RPMI8226 (cell line): ENCODE data around the gene LIF.
"Not testable (repeated sequence)": the region's sequence is repeated elsewhere in the genome, so short reads cannot be mapped to it uniquely, and the experiment has no call there.

Experiments
- DNase-seq: peaks from one replicate; pipeline ENCODE4 v3.0.0-alpha.2; 2015

LIF gene

DNA sequence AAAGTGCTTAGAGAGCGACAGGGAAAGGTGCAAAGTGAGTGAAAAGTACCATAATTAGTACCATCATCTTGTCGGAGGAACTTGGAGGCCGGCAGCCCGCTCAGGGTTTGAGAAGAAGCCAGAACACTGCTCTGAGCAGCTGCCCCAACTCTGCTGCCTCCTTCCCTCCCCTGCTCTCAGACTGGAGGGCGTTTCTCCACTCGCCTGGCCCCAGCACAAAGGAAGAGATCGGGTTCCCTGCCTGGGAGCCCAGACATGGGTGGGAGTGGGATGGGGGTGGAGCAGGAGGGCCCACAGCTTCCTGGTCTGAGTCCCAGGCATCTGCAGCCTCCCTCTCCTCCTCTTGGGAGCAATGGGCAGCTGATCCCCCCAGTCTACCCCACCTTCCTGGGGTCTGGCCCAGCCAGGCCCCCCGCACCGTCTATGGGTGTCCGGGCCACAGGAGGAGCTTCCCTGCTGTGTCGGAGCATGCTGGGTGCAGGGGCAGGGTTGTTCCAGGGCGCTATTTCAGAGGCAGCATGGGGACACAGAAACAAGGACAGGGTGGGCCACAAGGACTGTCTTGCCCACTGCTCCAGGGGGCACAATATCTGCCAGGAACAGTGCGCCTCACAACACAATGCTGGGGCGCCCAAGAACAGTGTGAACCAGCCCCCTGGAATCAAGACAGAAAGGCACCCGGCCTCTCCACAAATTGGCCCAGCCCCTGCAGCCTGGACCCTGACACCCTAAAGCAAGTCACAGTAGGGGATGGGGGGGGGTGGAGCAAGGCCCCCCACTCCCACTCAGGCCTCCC, 4.8 kb downstream of the LIF start:
- DNase-seq, result no peak

DNA sequence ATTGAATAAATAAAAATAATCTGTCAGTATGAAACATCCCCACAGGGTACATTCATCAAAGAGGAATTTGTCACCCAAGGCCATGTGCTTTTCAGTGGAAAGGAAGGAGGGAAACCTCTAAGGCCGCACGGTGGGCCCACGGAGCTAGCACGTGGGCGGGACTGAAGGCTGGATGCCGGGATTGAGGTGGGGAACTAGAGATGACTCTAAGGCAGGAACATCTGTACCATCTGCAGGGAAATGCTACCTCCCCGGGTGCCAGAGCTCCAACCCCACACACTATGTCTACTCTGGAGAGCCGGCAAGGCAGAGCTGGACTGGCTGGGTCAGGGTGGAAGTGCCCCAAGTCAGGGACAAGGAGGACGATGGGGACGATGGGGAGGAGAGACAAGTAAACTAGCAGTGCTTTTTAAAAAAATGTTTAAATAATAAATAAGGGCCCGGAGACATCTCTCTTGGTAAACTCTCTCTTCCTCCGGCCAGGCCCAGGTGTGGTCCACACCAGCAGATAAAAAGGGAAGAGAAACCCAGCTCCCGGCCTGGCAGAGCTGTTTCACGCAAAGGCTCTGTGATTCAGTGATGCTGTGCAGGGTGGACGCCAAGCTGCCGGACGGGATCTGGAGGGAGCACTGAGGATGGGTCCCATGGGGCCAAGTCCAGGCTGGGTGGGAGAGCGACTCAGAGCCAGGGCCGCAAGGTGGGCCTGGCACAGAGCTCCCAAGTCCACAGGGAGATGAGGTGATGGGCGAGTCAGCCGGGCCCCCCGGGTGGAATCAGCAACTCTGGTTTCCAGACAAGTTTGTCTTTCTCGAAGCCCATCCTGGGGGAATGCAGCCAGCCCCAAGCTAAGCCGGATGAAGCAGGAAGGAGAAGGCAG, 5.8 kb downstream of the LIF start:
- DNase-seq, result peak; percentile 82

DNA sequence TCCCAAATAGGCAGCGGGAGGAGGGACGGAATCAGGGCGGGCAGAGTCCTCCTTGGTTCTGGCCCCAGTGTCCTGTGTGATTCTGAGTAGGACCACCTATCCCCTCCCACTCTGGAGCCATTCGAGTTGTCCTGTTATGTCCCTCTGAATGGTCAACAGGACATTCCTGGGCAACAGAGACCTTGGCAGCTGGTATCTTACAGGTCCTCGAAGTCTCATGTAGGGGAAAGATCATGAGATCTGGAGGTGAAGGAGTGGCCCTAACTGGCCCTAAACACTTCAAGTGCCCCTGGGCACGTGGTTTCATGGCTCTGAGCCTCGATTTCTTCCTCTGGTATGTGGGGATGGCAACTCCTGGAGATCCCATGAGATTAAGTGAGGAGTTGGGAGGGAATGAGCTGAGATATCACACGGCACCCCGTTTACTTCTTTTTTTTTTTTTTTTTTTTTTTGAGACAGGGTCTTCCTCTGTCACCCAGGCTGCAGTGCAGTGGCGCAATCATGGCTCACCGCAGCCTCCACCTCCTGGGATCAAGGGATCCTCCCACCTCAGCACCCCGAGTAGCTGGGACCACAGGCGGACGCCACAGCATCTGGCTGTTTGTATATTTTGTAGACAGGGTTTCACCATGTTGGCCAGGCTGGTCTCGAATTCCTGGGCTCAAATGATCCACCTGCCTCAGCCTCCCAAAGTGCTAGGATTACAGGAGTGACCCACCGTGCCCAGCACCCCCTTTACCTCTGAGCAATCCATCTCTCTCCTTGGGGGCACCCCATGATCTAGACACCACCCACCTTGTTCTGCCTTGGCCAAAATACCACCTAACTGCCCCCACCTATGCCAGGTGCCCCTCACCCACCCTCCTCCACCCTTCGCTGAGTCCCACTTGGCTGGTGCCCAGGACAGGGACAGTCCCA, 6.8 kb downstream of the LIF start:
- DNase-seq, result no peak

DNA sequence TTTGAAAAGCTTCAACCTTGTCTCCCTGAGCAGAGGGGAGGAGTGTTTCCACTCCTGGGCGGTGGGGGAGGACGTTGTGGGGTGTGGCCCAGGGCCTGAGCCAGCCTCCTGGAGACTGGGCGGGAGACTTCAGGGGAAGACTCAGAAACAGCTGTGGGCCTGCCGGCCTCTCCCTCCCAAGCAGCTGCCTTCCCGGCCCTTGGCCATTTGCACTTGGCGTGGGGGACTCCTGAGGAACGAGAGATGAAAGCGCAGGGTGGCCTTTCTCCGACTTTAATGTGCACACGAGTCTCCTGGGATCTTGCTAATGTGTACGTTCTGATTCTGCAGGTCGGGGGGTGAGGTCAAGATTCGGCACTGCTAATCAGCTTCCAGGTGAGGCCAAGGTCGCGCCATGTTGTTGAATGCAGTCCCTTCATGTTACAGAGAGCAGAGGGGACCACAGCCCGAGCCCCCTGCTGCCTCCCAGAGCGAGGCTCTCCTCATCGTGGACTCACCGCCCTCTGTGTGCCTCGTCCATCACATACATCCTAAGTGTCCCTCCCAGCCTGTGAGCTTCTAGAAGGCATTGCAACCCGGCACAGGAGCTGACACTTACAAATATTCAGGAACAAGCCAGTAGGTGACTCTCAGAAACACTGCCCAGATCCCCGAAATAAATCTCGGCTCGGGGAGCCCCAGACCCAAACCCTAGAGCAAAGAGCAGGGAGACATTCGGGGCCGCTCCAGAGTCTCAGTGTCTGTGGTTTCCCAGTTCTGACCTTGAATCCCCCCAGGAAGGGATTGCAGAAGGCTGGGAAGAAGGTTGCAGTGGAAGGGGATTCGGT, 7.7 kb downstream of the LIF start:
- no peak for DNase-seq

DNA sequence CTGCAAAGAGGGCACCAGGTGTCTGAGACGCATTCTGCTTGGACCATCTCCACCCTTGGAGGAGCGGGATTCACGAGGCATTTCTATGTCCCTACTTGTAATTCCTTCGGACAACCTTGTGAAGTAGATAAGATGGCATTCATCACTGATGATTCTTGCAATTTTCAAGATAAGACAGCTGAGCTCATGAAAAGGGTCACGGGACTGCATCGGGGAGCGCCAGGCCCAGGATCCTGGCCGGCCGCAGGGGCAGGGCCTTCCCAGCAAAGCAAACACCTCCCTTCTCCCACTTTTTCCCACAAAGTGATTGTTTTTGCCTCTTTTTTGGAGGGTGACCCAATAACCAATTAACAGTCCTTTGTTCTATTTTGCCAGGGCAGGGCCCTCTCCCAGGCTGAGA, 8.4 kb downstream of the LIF start:
- DNase-seq, result no peak

DNA sequence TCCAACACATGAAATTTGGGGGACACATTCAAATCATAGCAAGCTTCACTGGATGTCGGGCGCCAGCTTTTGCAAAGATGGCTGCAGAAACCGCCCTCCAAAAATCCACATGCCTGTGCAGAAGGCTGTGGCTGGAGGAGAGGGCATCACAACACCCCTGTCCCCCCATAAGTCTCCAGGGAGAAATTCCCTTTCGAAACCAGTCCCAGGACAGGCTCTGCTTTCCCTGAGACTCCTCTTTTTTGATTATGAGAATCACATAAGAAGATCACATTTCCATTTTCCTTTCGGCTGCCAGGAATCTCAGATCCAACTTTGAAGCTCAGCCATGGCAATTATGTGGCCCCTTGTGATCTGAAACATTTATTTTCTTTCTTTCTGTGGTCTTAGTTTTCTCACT, 9.7 kb downstream of the LIF start:
- no peak for DNase-seq

DNA sequence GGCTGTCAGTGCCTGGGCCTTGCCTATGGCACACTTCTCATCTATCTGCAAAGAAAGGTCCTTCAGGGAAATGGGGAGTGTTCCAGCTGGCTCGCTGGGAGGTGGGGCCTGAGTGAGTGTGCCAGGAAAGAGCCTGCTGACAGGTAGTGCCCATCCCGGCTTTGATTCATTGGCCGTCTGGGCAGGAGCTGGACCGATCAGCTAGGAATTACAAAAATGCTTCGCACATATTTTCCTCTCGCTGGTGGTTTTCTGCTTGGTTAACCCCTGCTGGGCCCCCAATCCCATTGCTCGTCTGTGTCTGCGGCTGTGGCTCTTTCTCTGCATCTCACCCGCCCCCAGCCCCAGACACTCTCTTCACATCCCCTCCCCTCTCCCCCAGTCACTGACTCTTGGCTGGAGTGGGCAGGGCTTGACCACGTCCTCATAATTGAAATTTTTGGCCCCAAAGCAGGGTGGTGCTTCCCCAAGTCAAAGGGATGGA, 10.8 kb downstream of the LIF start:
- no peak for DNase-seq

DNA sequence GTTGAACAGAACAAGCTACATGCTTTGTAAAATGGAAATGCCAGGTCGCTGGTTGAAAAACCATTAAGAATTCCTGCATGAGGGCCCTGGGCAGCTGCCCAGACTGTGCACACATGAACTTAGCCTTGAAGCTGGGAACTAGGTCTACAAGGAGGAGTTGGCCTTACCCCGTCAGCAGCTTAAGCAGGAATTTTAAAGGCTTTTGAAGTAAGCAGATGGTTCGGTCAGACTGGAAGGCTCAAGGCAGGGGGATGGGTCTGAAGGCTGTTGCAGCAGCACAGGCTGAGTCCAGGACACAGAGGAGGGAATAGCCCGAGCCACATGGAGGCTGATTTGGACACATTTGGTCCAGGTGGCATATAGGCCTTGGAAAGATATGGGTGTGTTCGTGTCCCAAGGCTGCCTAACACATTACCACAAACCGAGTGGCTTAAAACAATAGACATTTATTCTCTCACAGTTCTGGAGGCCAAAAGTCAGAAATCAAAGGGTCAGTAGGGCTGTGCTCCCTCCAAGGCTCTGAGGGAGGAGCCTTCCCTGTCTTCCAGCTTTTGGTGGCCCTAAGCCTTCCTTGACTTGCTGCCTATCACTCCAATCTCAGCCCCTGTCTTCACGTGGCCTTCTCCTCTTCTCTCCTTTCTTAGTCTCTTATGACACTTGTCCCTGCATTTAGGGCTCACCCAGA, 11.6 kb downstream of the LIF start:
- no peak for DNase-seq

DNA sequence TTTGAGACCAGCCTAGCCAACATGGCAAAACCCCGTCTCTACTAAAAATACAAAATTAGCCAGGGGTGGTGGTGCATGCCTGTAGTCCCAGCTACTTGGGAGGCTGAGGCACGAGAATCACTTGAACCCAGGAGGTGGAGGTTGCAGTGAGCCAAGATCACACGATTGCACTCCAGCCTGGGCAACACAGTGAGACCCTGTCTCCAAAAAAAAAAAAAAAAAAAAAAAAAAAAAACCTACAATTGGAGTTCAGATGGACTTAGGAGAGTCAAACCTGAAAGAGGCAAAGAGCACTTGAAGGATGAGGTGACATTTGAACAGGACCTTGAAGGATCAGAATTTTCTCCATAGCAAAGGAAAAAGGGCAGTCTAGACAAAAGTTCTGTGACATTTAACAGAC, 12.2 kb downstream of the LIF start:
- not testable (repeated sequence) for DNase-seq

DNA sequence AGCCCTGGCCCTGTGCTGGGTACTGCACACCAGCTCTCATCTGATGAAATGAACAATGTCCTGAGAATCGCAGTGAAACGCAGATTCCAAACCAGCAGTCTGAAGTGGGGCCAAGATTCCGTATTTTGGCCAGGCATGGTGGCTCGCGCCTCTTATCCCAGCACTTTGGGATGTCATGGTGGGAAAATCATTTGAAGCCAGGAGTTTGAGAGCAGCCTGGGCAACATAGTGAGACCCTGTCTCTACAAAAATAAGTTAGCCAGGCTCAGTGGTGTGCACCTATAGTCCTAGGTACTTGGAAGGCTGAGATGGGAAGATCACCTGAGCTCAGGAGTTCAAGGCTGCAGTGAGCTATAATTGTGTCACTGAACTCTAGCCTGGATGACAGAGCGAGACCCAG, 13.0 kb downstream of the LIF start:
- no peak for DNase-seq

DNA sequence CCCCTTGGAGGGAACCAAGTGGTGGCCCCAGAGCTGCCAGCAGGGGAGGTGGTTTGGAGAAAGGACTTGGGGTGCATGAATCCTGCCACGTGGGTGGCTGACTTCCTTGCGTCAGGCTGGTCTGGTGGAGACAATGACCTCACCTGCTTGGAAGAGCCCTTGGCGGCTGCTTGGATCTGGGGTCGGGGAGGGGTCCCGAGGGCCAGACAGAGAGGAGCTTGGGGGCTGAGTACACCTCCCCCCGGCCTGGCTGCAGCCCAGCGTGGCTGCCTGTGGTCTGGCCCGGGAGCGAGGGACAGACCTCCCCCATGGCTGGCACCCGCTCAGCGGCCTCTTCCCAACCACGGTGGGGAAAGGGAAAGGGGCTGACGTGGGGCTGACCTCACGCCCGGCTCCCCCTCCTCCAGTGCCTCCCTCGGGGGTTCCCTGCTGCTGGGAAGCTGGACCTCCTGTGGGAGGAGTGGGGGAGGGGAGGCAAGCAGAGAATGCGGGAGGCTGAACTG, 13.8 kb downstream of the LIF start:
- DNase-seq, result no peak

DNA sequence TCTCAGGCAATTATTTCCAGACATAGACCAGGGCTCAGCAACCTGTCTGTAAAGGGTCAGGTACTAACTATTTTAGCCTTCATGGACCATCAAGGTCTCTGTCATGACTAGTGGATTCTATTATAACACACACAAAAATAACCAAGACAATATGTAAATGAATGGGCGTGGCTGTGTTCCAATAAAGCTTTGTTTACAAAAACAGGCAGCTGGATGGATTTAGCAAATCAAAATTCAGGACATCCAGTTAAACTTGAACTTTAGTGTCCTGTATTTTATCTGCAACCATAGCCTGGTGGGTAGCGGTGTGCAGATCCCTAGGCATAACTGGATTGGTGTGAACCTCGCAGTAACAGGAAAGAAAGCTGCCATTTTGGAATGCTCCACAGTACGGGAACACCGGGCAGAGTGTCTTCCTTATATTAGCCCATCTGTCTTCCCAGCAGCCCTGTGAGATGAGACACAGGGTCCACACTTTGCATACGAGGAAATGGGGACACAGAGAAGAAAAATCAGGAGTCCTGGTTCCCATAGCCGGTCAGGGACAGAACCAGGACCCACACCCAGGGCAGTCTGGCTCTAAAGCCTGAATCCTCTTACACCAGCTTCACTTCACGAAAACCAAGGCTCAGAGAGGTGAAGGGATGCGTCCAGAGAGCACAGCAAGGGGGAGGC, 15.6 kb downstream of the LIF start:
- DNase-seq, result no peak

DNA sequence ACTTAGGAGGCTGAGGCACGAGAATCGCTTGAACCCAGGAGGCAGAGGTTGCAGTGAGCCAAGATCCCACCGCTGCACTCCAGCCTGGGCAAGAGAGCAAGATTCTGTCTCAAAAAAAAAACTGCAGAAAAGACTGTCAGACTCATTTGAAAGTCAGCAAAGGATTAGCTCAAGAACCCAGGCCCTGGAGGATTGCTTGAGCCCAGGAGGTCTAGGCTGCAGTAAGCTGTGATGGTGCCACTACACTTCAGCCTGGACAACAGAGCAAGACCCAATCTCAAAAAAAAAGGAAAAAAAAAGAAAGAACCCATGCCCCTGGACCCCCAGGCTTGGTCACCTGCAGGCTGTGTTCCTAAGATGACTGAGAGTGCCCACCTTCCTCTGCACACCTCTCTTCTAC, 16.2 kb downstream of the LIF start:
- no peak for DNase-seq

DNA sequence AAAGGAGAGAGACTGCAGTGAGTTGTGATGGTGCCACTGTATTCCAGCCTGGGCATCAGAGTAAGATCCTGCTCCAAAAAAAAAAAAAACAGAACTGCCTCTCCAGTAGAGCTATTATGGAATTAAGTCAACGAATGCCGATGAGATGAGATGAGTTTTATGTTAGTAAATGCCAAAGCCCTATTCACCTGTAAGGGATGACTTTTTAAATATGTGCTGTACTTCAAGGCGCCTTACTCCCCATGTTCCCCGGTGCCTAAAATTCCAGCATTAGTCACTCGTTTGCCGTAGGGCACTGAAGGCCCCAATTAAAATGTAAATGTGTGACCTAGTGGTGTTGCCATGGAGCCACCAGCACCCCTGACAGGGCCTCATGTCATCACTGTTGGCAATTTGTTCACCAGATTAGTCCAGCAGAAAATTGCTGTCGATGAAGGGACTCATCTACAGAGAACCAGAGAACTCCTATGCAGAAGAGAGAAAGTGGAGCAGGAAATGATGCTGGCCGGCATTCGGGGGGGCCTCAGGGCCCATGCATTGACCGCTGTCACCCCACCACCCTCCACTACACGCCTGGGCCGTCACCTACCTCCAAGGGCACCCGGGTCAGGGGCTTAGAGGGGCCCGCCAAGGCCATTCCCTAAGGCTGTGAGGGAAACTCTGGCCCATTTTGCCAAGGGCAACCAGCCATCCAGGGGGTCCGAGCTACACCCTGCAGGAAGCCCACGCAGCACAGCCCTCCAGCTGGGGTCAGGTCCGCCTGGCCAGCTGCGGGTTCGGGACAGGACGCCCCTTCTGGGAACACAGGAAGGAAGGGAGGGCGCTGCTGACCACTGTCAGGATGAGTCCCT, 17.8 kb downstream of the LIF start:
- no peak for DNase-seq

DNA sequence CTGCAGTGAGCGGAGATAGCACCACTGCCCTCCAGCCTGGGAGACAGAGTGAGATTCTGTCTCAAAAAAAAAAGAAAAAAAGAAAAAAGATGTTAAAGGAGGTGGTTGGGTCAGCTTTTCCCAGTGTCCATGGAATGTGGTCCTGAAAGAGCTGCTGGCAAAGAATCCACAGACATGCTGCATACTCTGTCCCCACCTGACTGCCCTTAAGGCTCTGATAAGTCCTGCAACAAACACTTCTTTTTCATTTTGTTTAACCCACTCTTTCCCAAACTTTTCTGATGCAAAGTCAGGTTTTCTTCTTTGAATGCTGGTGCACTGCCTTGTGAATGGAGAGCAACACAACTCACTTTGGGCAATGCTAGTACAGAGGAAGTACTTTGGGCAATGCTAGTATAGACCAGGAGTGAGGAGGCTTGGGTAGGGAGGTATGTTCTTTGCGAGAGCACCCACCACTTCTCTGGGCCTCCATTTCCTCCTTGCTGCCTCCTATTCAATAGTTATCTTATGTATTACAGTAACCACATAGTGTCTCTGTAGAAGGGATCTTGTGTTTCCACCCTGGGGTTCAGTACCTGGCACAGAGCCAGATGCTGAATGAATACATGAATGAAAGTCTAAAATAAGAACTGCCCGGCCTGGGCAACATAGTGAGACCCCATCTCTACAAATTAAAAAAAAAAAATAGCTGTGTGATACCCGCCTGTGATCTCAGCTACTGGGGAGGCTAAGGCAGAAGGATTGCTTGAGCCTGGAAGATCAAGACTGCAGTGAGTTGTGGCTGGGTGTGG, 18.9 kb downstream of the LIF start:
- DNase-seq, result no peak

DNA sequence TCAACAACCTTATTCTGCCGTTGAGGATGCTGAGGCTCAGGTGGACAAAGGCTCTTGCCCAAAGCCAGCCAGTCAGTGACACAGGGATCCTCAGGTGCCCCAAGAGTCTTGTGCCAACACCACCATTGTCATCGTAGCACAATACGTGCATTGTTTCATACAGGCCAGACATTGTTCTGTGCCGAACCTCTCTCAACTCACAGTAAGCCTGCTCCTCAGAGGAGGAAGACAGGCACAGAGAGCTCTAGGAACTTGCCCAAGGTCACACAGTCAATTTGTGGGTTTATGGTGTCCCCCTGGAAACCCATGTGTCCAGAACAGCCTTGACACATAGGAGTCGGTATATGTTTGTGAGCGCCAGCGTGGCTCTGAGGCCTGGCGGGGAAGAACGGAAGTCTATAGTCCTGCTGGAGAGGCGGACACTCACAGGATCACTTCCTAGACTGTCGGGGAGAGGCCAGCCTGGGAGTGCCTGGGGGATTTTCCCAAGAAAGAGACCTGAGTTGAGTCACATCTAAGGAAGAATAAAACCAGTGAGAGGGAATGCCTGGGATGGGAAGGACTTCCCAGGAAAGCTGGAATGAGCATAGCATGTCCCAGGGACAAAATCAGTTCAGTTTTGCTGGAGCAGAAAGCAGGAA, 20.2 kb downstream of the LIF start:
- DNase-seq, result no peak

DNA sequence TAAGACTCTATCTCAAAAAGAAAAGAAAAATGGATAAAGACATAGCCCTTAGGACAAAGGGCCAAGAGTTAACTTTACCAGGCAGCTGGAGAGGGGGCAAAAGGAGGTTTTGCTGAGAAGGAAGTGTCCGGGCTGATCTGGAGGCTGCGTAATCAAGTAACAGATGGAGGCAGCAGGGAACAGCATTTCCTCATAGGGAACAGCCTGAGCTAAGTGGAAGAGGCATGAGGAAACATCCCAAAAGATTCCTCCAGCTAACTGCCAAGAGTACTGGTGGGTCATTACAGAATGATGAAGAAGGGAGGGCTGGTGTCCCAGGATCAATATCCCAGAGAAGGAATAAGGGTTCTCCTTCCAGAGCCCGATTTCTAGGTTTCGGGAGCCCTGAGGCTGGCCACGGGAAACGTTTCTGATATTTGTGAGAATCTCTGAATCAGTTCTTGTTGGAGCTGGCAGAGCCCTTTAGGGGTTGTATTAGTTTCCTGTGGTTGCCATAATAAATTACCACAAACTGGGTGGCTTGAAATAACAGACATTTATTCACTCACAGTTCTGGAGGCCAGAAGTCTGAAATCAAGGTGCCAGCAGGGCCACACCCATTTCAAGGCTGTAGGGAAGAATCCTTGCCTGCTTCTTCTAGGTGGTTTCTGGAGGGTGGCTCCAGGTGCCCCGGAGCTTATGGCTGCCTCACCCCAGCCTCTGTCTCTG, 21.2 kb downstream of the LIF start:
- no peak for DNase-seq
